Retinal pigment epithelial cell (primary cell): Measurements from ENCODE around the gene TMEM185A.
"Not testable (repeated sequence)": the region's sequence is repeated elsewhere in the genome, so short reads cannot be mapped to it uniquely, and the experiment has no call there.

ENCODE experiments used
- DNase-seq: peaks from one replicate; pipeline ENCODE4 v3.0.0-alpha.2; 2010; ENCODE audit warnings: low read depth
- H3K4me3 ChIP-seq: 2 replicates; pipeline ENCODE4 v1.5.1; 2011; ENCODE audit warnings: mild to moderate bottlenecking, low read length, control low read depth, moderate library complexity
- CTCF ChIP-seq: conservative IDR thresholded peaks from 2 replicates; pipeline ENCODE4 v1.5.1; 2011; ENCODE audit warnings: low read depth, low read length, control low read depth, inconsistent platforms

TMEM185A gene

DNA sequence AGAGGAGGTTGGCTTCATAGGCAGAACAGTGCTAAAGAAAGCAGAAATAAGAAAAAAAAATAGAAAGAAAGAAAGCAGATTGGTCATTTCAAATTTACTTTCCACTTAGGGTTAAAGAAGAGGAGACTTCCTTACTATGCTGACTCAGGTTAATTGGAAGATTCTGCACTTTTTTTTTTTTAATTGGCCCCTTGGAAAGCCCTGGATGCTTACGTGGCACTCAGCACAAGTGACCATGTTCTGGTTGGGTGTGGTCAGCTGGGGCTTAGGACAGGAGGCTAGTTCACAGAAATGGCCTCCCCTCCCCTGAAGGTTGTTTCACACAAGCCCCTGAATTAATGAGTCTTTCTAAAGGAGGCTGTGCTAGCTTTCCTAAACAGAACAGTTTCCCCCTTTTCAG, 58.8 kb downstream of the TMEM185A start:
- DNase-seq: no peak
- TF ChIP-seq CTCF: no peak
- H3K4me3 ChIP-seq: no peak overlapping the region

- TF ChIP-seq CTCF: no peak
- no peak for DNase-seq
- no peak overlapping the region for H3K4me3 ChIP-seq
Measured at GRCh38 chrX:149571770-149572169, 59.8 kb downstream of the TMEM185A start.

DNA sequence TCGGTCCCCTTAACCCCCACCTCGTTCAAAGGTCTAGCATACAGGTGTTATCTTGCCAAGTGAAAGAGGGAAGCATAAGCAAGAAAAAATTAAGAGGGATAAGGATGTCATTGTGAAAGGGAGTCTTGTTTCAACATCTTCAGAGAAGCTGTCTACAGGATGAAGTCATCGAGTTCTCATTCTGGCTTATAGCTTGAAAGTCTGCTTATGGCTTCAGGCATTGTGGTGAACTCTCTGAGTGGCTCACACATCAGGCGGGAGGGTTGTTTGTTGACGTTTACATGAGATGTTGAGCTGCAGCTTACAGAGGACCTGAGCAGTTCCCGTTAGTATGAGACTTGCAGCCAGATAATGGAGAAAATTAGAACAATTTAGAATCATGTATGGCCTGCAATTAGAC, 60.9 kb downstream of the TMEM185A start:
- DNase-seq: no peak
- TF ChIP-seq CTCF: no peak
- no peak overlapping the region for H3K4me3 ChIP-seq

- TF ChIP-seq CTCF: no peak
- H3K4me3 ChIP-seq: no peak overlapping the region
- no peak for DNase-seq
Measured at GRCh38 chrX:149569770-149570169, 61.8 kb downstream of the TMEM185A start.

- DNase-seq: no peak
- TF ChIP-seq CTCF: no peak
Measured at GRCh38 chrX:149568701-149569296, 62.8 kb downstream of the TMEM185A start.

DNA sequence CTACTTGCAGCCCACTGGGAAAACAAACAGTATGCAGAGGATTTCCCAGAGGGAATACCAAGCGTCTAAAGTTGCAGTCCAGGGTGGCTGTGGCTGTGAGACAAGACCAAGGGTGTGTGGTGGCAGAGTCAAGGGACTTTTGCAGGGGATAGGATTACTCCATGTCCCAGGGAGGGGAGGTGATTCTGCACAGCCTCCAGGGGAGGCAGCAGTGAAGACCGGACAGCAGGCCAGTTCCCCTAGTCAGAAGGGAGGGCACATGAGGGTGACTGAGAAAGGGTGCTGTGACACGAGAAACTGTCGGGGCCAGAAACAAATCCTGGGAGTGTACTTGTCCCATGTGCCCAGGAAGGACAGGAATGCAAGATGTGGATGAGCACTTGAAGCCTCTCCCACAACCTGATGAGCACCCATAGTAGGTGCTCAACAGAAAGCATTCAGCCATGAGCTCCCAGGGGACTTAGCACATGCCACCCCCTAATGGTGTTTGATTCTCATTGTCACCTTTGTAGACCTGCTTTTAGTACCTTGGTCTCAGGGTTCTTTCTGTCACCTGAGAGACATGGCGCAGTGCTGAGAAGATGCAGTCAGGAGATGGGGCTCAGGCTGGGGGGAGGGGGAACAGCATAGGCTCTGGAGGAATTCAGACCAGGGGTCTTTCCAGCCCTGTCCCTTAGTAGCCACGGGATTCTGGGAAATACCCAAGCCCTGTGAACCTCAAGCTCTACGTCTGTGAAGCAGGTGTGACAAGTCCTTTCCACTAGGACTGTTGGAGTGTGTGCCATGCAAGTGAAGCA, 63.8 kb downstream of the TMEM185A start:
- no peak for DNase-seq
- no peak overlapping the region for H3K4me3 ChIP-seq
- no peak for TF ChIP-seq CTCF

More at GRCh38 chrX:149568701-149569296, 62.8 kb downstream of the TMEM185A start:
- H3K4me3 ChIP-seq: no peak overlapping the region

GRCh38 chrX:149563359-149563758, 68.2 kb downstream of the TMEM185A start:
- no peak for DNase-seq
- H3K4me3 ChIP-seq: no peak overlapping the region
- no peak for TF ChIP-seq CTCF

DNA sequence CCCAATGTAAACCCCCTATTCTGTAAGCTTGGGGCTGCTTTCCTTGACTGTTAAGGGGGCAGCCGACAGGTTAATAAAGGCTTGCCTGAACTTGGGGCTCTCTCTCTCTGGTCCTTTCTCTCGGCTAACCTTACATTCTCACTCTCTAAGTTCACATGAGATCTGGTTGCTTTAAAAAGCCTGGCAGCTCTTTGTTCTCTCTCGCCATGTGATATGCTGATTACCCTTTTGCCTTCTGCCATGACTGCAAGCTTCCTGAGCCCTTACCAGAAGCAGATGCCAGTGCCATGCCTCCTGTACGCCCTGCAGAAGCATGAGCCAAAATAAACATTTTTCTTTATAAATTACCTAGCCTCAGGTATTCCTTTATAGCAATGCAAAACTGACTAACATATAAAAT, 76.3 kb downstream of the TMEM185A start:
- DNase-seq, H3K4me3 ChIP-seq: not testable (repeated sequence)

DNA sequence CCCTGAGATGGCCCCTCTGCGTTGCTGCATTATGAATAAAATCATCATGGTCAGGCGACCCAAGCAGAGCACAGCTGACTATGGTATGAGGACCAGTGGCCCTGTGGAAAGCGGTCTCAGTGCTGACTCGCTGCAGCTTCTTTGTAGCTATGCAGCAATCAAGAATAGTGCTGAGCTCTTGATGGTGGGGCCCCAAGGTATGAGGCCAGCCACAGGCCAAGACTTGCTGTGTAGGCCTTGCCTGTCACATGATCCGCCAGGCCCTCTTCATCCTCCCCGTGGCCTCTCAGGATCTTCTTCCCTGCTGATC, 79.7 kb downstream of the TMEM185A start:
- not testable (repeated sequence) for DNase-seq, H3K4me3 ChIP-seq

DNA sequence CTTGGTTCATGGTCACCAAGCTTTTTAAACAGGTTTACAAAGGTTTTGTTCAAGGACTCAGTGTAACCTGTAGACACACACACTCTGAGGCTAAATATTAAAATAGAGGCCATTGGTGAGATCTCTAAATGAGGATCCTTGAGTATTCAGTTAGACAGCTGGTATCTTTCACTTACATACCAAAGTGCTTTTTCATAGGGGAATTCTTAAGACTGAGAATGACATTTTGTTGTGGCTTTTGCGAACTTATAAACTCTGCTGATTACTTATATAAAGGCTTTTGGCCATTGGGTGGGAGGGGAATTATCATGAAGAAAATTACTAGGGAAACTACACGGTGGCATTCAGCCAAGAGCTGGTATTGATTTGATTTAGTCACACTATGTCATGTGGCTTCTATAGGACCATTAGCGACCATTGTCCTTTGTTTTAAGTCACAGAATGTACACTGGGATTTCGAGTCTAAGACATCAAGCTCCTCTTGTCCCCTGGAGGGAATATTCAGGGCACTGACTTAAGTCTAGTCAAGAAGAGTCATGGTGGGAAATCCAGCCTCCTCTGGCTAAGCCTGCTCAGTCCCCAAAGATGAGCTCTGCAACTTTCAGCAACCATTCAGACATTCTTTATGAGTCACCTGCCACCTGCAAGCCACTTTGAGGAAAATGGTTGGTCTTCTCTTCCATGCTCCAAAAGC, 80.2 kb downstream of the TMEM185A start:
- H3K4me3 ChIP-seq, DNase-seq: not testable (repeated sequence)
